HG02642 (cell line): ENCODE results near the gene AGT.
"Not testable (repeated sequence)": the region's sequence is repeated elsewhere in the genome, so short reads cannot be mapped to it uniquely, and the experiment has no call there.

Experiments
- ATAC-seq: cut with Tn5 transposase; IDR thresholded peaks from one replicate; pipeline ENCODE4 v1.9.1; 2021; ENCODE audit warnings: mild to moderate bottlenecking; ENCODE audit not compliant: unreplicated experiment, poor library complexity

The AGT gene

DNA sequence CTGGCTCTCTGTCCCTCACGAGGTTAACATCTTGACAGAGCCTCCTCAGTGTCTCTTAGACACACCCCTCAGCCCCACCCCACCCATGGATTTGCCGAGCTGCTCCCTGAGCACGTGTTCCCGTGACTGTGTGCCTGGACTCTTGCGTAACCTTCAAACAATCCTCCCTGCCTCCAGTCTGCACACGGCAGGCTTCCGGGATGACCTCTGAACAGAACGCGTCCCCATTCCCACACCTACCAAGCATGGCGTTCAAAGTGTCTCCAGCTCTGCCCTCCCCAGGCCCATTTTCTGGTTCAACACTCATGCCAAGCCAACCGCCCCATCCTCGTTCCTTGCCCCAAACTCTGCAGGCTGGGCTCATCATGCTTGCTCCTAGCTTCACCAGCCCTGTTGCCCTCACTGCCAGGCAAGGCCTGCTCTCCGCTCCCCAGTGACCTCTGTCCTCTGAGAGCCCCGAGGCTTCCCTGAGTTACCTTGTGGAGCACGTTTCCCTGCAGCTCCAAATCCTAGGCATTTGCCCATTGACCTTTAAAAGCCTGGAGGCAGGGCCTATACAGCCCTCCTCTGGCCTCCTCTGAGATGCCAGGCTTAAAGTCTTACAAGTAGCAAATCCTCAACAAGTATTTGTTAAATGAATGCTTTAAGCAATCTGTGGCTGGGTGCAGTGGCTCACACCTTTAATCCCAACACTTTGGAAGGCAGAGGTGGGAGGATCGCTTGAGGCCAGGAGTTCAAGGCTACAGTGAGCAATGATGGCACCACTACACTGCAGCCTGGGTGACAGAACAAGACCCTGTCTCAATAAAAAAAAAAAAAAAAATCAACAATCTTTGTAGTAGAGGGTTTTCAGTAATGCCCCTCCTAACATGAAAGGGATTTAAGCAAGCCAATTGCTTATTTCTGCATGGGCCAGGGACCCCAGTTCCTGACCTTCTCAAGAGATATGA lies 5.0 kb downstream of the AGT start:
- no peak for ATAC-seq

DNA sequence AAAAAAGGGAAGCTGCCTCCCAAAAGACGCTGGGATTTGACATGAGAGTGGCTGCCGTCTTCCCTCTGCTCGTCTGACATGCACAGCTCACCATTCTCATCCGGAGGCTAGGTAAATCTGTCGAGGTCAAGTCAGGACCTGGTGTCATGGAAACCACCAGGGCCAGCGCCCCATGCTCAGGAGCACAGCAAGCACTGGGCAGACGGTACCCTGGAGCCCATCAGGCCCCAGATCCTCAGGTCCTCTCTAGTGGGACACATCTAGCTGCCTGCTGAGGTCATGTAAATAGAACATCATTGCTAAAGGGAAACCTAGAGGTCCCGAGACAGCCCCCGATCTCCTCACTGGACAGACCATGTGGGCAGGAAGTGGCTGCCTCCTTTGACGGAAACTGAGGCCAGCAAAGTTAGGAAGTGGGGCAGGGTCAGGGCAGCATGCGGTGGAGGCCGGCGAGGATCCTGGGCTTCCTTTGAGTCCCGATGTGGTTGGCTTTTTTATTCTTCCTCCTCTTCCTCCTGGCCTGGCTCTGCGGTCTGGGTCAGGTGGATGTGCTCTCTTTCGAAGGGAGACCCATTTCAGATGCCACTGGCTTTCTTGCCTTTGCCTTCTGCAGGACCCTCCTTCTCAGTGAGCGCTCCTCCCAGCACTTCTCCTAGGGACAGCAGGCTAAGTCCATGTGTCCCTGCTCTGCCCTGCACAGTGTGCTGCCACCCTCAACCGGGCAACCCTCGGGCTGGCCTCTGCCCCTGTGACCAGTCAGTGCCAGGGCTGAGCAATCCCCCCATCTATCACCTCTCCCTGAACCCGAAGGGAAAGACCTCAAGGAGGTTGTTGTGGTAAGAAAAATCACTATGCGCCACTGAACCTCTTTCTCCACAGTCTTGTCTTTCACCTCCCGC lies 5.9 kb downstream of the AGT start:
- no peak for ATAC-seq

DNA sequence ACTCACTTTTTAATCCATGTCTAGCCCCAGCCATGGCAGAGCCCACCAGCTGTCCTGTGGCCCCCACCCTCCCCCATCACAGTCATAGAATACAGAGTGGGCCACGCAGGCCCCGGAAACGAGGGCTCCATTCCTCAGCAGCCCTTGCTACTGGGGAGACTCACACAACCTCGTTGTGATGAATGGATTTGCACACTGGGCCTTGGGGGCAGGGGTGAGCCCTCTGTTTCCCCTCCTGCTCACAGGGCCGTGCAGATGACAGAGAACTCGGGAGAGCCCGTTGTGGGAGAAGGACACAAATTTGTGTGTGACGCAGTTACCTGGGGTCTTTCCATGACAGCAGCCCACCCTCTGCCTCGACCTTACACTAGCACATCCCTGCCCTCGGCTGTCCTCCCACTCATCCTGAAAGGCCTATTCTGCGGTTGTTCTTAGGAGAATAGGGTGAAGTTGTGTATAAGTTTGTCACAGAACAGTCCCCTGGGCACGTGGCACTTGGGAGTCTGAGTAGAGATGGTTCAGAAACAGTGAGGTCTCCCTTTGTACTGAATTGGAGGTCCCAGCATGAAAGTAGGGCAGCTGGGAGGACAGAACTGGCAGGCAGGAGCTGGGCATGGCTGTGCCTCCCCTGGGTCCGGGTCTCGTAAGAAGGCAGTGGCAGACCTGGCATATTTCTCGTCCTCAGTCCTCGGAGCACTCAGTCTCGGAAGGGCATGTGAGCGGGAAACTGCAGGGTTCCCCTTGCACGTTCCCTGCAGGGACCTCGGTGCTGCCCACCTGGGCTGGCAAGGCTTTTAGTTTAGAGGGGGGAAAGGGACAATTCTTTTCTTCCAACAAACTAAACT lies 6.8 kb downstream of the AGT start:
- ATAC-seq = no peak

DNA sequence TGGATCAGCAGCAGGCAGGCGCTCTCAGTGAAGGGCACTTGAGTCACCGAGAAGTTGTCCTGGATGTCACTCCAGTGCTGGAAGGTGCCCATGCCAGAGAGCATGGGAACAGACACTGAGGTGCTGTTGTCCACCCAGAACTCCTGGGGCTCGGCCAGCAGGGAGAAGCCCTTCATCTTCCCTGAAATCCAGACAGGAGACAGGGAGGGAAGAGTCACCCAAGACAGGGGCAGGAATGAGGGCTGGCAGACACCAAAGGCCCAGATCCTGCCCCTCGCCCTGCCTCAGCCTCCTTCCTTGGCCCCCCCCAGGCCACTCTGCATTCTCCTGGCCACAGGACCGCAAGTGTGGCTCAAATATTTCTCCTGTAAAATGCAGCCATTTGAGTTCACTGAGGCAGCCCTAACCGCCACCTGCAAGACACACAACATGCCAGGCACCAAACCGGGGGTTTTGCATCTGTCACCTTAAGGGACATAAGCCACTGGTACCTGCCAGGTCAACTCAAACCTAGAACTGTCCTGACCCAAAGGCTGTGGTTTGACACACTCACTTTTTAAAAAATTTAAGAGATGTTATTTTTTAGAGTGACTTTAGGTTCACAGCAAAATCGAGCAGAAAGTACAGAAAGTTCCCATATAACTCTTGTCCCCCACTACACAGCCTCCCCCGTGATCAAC lies 7.8 kb downstream of the AGT start:
- ATAC-seq = no peak

DNA sequence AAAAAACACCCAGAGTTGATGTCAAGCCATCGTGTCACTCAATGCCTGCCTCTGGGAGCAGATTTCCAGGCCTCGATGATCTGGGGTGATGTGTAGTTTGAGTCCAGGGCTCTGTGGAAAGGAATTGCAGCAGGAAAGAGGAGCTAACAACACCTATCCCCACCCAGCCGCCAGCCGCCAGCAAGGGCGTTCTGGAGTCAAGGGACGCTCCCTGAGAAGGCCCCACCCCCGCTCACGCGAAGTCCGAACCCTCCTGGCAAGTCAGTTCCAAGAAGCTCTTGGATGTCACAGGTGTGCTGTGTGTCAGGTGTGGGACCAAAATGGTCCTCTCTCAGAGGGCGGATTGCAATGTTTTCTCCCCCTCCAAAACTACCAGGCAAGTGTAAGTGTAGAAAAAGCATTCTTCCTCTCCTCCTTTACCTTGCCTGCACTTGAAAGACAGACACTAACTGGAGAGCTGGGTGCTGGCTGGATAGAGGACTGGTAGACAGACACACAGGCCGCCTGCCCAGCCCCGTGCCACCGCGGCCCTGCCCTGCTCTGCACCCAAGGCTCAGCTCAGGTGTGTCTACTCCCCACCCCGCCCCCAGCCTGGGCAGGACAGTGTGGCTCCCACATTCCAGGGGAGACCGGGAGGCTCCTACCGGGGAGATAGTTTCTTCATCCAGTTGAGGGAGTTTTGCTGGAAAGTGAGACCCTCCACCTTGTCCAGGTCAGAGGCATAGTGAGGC lies 8.5 kb downstream of the AGT start:
- ATAC-seq = no peak

DNA sequence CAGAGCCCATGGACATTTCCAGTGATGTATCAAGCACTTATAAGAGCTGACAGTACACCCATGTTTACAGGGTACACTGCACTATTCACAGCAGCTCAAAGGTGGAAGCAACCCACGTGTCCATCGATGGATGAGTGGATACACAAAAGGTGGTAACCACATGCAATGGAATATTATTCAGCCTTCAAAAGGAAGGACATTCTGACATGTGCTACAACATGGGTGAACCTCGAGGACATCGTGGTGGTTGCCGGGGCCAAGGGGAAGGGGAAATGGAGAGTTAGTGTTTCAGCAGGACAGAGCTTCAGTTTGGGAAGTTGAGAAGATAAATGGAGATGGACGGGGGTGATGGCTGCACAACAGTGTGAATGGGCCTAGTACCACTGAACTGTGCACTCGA lies 9.1 kb downstream of the AGT start:
- no peak for ATAC-seq

DNA sequence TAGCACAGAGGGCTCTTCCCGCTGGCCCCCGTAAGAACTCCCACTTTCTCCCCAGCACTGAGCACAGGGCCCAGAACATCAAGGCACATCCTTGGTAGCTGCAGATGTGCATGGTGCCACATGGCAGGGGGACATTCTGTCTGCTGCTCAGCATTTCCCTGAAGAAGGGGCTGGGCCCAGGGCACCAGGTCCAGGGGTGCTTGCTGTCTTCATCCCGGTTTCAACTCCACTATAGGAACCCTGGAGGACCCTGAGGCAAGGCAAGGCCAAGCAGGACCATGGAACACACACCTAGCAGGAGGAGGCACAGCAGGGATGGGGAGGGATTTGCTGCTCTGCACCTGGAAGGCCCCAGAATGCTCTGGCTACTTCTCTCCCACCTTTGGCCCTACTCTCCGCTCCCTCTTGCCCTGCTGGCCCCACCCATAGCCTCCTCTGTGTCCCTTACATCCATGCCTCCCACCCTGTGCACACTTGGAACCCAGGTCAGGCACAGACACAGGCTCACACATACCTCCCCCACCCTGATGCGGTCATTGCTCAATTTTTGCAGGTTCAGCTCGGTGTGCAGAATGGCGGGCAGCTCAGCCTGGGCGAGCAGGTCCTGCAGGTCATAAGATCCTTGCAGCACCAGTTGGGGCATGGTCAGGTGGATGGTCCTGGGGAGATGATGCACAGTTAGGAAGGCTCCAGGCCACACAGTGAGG lies 10.1 kb downstream of the AGT start:
- no peak for ATAC-seq

DNA sequence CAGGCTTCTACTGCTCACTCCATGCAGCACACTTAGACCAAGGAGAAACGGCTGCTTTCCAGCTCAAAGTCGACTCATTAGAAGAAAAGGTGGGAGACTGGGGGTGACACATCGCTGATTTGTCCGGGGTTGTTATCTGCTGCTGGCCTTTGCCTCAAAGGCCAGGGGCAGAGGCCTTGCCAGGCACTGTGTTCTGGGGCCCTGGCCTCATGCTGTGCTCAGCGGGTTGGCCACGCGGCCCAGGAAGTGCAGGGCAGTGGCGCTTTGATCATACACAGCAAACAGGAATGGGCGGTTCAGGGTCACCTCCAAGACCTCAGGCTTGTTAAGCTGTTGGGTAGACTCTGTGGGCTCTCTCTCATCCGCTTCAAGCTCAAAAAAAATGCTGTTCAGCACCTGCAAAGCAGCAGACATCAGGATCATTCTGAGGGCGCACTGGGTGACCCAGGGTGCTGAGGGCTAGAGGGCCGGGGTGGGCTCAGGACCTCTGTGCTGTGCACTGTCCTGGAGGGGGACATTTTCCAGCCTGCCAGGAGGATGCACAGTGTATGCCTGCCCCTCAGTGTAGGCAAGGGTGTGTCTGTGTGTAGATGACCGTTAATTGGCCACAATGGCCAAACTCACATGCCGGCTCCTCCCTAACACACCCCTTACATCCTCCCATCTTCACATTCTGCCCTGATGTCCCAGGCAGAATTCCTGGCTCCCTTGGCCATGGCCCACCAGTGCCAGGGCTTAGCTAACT lies 10.8 kb downstream of the AGT start:
- no peak for ATAC-seq

DNA sequence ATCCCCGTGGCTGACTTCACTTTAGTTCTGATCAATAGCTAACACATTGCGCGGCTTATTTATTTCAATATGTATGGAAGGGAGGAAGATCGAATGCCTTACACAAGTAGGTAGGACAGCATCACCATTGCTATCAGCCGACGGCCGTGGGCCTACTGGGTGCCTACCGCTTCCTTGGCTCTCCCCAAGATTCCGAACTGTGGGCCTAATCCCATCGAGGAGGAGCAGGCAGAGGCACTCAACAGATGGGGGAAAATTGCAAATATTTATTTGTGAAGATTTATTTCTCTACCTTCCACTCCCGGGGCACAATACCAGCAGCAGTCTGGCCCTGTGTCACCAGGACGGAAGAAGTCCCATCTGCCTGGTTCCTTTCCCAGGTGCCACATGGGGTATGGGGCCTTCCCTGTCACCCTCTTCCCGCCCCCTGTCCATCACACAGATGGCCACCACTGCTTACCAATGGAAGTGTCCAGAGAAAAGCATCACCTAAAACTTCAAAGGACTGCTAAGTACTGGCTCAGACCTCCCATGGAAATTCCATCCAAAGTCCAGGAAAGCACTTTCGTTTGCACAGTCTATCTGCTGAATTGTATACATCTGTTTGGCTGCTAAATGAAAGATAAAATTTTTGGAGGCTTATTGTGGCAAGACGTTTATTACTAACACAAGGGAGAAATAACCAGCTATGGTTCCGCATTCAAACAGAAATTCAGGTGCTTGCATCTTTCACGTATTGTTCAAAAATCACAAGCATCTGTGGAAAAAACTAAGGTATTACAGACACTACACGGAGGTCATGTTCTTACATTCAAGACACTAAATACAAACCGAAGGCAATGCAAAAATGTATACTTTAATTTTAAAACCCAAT lies 11.8 kb downstream of the AGT start:
- ATAC-seq = no peak

DNA sequence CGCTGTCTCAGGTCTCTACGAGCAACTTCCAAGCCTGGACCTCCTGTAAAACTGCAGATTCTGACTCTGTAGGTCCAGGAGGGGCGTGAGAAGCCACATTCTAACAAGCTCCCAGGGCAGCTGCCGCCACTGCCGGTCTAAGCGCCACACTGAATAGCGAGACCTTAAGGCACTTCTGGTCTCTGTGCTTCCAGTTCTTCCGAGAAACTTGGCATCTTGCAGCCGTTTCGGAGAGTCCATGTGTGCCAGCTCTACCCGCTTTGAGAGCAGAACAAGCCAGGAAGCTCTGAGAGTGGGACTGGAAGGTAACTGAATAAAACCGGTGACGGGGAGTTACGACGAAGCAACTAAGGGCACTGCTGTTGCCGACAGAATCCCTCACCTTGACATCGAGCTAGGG lies 12.5 kb downstream of the AGT start:
- no peak for ATAC-seq

DNA sequence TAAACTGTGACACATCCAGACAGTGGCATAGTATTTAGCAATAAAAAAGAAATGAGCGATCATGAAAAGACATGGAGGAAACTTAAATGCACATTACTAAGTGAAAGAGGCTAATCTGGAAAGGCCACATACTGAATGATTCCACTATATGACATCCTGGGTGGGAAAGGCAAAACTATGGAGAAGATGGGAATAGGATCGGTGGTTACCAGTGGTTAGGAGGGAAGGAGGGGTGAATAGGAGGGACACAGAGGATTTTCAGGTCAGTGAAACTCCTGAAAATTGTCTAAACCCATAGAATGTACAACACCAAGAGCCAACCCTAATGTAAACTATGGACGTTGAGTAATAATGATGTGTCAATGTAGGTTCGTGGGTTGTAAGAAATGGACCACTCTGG lies 13.8 kb downstream of the AGT start:
- no peak for ATAC-seq

DNA sequence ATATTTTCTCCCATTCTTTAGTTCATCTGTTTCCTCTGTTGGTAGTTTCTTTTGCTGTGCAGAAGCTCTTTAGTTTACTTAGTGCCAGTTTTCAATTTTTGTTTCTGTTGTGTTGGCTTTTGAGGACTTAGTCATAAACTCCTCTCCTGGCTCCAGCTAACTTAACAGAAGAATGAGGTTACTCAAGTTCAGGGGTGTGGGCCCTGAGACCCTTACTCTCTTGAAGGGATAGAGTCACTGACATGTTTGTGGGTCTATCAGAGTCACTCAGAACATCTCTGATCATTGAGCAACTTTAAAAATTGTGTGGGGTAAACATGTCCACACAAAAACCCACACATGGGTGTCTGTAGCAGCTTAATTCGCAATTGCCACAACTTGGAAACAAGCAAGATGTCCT lies 14.2 kb downstream of the AGT start:
- ATAC-seq = no peak

DNA sequence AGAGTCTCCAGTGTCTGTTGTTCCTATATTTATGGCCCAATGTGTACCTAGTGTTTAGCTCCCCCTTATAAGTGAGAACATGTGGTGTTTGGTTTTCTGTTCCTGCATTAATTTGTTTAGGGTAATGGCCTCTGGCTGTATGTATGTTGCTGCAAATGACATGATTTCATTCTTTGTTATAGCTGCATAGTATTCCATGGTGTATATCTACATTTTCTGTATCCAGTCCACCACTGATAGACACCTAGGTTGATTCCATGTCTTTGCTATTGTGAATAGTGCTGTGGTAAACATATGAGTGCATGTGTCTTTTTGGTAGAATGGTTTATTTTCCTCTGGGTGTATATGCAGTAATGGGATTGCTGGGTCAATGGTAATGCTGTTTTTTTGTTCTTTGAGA lies 15.0 kb downstream of the AGT start:
- ATAC-seq = not testable (repeated sequence)

DNA sequence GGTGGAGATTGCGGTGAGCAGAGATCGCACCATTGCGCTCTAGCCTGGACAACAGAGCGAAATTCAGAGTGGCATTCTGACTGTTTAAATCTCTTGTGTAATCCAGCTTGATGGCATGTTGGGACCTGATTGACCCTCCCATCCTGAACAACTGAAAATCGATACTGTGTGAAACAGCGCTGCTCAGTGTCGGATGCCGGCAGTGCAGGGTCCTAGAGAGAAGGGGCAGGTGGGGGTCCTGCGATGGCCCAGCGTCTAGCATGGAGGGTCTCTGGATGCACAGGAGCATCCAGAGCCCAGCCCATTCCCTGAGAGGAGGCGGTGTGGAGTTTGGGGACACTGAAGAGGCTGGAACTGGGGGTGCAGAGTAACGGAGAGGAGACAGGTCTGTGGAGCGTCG lies 15.8 kb downstream of the AGT start:
- no peak for ATAC-seq

DNA sequence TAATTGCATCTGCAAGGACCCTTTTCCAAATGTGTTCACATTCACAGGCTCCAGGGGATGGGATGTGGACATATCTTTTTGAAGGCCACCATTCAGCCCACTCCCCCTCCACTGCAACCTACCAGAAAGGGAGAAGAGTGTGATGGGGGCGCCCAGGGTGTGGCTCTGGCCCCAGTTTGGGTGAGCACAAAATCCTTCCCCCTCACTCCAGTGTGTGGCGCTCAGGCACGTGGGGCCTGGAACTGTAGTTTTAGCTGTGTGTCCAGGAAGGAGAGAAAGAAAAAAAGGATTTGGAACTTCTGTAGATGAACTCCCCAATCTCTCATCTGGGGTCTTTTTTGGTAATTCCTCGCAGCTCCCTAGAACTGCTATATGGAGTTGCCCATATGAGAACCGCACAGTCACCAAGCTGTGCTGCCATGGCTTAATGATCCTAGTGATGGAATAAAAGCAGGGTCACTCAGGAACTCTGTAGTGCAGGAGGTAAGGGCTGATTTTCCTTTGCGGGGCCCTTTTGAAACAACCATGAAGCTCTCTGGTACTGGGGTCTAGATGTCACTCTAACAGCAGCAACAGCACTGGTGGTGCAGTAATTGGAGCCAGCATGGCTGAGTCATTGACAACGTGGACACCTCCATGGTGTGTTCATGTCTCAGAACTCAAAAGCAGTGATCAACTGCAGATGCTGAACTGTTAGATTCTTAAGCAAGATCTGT lies 17.0 kb downstream of the AGT start:
- ATAC-seq = no peak

DNA sequence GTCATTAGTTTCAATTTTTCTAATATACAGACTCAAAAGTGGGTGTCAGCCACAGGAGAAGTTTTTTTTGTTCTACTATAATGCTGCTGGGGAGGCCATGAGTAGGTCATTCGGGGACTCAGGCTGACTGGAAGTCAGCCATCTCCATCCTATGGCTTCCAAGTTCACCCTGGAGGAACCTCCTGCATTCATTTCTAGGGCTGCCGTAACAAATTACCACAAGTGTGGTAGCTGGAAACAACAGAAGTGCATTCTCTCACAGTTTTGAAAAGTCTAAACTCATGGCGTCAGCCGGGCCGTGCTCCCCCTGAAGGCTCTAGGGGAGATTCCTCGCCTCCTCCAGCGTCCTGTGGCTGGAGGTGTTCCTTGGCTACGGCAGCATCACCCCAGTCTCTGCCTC lies 17.7 kb downstream of the AGT start:
- no peak for ATAC-seq
